Stimulated activated CD4-positive, alpha-beta T cell treated with anti-CD3 and anti-CD28 coated beads, Interleukin-4, amount 100 ng/mL, for 24 hours (primary cell): ENCODE data around the gene OGFOD1.

Experiments used
- DNase-seq: peaks from one replicate; pipeline ENCODE4 v3.0.0-alpha.2; 2020

OGFOD1 gene

DNA sequence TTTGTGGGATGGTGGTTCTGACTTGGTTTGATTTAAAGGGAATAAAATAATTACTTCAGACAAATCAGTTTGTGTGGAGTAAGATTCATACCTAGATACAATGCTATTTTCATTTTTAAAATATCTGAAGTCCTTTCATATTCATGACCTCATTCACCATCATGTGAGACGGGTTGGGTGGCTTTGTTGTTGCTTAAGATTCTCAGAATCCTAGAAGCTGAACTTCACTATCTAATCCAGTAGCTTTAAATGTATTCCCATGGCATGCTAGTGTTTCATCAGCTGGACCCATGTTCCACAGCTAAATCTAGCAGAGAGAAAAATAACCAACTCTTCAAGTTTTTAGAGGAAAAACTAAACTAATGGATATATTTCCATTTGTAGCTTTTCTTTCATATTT is 23.3 kb upstream of the OGFOD1 start:
- no peak for DNase-seq

DNA sequence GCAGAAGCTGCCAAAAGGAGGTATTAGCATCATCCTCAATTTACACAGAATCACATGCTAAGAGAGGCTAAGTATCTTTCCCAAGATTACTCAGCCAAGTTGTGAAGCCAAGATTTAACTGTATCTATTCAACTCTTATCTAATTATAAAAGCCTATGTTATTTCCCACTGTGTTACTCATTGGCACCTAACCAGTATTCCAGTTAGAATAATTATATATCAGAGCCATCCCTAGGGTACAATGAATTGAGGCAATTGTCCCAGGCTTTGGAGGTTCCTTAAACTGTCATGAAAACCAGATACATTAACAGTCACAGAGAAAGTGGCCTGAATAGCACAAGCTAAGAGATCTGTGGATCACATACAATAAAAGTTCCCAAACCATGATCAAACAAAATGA is 15.1 kb upstream of the OGFOD1 start:
- no peak for DNase-seq

DNA sequence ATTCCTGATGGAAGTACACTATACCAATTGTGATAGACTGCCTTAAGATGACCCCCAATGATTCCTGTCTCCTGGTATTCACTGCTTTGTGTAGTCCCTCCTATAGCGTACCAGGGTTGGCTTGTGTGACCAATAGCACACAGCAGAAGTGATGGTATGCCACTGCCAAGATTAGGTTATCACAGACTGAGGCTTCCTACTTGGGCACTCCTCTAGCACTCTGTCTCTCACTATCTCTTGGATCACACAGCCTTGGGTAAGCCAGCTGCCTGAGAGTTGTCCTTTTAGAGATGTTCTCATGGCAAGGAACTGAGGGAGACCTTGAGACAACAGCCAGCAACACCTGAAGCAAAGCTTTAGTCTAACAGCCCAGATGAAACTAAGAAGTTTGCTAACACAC is 13.3 kb upstream of the OGFOD1 start:
- no peak for DNase-seq

DNA sequence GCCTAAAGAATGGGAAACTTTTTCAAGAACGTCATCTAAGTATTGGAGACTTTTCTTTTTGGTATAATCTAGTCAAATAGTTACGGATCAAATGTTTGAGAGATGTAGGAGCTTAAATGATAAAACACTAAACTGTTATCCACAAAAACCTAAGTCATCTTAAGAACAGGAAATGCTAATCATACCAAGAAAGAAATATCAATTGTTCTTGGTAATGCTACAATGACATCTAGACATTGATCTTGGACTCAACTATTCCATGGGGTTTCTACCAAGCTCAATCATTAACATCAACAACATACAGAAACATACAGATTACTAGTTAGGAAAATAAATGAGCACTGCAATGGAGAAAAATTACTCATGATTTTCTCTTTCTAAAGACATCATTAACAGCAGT is 4.1 kb upstream of the OGFOD1 start:
- no peak for DNase-seq

DNA sequence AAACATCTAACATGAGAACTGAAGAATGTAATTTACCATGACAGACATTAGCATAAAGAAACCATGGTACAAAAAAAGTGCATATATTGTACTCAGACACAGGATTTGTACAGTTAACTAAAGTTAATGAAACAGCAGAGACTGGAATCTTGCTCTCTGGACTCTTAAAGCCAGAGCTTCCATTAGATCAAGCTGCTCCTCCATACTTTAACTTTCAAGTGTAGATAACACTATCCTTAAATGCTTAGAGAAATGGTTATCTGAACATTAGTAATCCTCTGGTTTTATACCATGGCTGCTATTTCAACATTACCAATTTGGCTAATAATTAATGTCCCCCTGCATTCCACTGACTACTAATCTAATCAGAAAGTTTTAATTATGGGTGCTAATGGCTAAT is 3.3 kb upstream of the OGFOD1 start:
- no peak for DNase-seq

DNA sequence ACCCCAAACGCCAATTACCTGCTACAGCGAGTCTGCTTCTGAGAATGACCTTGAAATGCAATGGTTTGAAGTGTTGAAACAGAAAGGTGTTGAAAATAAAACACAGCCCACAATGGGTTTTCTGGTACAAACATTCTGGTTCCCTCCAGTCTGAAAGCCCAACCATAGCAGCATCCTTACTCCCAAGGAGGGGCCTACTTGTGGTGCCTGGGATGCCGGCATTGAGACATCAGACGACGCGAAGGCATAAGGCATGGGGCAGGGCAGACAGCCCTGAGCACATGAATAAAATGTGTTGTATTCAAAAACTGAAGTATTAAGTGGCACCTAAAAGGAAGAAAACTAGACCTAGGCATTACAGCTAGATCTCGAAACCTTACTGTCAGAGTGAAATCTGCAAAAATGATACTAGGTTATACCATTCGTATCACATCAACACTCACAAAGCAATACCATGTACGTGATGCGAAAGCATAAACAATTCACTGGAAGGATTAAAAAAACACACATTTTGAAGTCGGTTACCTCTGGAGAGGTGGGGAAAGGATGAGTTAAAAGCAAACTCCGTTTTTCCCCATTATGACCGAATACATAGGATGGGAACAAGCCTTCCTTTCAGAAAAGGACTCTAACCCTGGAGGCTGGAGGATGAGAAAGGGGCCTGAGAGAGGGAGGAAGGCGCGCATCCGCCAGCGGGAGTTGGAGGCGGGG is 924 bp upstream of the OGFOD1 start:
- no peak for DNase-seq

DNA sequence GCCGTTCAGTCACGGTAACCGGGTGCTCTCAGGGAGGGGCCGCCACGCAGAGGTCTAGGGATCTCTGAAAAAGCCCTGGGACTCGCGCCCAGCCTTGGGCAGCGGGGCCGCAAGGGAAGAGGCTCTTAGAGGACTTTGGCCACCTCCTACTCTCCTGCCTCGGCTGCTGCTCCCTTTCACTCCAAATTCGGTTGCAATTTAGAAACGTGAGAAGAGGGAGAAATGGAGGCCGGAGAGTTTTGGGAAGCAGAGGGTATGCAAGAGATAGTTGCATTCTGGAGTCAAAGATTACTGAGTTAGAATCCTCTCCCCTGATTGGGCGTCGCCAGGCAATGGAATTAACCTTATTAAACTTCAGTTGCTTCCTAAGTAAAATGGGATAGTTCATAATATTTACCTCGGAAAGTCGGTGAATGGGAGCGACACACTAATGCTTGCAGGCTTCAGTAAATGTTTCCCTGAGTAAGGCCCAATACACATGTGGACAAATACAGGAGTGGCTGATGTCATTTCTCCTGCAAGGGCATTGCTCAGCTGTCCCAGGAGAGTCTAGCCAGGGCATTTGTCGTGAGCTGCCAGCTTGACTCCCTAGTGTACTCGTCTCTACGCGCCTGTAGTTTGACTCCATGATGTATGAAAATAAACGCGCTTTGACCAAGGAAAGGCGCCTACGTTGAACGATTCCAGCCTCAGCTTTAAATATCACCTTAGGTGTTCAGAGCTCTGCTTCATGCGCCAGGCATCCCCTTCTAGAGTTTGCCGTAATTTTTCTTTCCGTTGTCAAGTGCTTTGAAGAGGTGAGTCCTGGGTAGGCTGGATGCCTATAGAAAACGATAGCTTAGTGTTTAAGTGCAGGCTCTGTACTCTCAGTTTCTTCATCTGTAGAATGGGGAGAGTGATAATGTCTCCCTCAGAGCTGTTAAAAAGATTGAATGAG is 667 bp downstream of the OGFOD1 start:
- DNase-seq = peak; percentile 15

DNA sequence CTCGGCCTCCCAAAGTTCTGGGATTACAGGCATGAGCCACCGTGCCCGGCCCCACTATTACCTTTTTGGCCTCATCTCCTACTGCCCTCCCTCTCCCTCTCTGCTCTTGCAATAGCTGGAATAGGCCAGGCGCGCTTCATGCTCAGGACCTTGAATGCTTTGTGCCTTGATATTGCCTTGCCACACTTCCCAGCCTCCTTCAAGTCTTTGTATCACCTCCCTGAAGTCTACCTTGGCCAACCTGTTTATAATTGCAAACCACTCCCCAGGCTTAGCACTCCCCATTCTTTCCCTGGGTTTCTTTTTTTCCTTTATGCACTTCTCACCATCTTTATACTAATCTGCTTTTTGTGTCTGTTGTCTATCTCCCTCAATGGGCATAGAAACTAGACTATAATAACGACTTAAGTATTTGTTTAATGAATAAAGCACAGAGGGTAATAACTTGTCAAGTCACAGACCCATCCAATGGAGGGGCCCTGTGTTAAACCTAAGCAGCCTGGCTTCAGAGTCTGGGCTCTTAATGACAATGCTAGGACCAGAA is 6.6 kb downstream of the OGFOD1 start:
- no peak for DNase-seq

DNA sequence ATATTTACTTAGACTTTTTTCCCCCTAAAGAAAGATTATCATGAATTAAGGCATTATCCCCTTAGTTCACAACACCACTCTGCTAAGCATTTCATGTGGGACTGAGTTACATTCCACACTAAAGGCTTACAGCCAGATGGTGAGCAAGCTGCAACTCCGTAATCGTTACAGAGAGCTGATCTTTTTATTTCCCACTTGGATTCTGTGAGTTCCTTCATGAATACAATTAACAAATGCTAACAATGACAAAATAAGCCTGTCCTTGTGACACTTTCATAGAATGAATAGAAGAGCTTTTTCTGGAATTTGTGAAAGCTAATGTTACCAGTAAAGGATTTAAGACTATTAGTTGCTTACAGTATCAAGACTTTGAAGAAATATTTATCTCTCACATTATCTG is 8.7 kb downstream of the OGFOD1 start:
- DNase-seq = no peak

DNA sequence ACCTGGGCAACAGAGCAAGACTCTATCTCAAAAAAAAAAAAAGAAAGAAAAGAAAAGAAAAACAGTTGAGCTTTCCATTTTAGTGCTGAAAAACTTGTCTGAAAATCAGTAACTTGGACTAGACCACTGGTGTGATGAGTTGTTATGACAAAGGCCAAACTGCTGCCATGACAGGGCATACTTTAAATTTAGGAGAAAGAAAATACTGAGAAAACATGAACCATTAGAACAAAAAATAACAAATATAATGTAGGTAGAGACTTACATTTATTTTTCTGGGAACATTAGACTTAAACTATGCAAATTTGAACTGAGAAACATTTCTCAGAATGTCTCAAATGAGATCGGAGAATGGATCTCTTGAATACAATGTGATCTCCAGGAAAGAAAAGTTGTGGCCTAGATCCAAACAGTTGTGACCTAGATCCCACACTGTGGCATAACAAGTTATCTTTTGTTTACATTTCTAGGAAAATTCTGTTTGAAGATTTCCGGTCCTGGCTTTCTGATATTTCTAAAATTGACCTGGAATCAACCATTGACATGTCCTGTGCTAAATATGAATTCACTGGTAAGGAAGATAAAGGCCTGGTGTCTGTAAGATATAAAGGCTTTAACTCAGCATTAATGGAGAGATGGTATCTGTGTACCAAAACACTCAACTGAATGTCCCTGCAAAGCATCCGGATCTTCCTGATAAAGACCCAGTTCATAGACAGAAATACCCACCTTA is 10.9 kb downstream of the OGFOD1 start:
- DNase-seq = no peak

DNA sequence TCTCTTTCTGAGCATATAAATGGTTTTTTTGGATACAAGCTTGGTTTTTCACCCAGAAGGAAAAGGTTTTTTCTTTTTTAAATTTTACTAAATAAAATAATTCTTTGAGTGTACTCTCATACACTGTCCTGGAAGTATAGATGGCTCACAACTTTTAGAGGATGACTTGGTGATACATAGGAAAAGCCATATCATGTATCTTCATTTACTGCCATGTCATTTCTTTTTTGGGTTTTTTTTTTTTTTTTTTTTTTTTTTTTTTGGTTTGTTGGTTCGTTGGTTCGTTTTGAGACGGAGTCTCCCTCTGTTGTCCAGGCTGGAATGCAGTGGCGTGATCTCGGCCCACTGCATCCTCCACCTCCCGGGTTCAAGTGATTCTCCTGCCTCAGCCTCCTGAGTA is 11.8 kb downstream of the OGFOD1 start:
- no peak for DNase-seq

DNA sequence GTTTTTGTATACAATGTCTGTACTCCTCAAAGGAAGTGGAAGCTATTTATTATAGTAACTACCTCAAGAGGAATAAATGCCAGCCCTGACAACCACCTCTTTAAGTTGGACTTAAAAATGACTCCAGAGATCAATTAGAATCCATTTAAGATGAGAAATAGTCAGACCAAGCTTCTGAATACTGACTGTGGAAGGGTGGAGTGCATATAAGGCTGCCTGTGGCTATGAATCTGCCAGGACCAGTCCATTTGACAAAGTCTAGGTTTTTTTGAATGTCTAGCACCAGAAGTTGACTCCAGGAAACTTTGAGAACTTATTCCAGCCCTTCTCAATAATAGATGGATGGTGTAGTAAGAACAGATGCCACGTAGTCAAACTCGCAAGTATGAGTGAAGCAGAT is 15.0 kb downstream of the OGFOD1 start:
- no peak for DNase-seq

DNA sequence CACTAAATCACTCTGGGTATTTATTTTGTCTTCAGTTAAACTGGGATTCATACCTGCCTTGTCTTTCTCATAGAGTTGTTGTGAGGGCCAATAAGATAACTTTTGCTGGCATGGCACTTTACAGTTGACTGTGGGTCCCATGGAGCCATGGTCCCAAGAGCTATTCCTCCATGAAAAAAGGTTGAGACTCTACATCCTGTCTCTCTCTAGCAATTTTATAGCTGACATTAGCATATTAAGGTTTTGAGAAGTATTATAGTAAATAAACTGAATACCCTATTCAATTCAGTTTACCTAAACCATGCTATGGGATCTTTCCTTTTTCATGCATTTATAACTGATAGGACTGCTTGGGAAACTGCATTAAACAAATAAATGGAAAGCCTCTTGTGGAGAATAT is 17.4 kb downstream of the OGFOD1 start:
- DNase-seq = no peak

DNA sequence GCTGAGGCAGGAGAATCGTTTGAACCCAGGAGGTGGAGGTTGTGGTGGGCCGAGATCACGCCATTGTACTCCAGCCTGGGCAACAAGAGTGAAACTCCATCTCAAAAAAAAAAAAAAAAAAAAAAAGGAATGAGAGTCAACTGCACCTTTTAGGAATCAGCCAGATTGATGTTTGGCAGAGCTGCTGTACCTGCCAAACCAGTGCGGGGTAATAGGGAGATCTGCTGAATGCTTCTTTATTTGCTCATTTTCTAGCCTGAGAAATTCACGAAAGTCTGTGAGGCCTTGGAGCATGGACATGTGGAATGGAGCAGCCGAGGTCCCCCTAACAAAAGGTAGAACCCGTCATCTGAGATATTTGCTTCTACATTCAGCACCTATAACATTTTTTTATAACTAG is 18.4 kb downstream of the OGFOD1 start:
- DNase-seq = no peak

DNA sequence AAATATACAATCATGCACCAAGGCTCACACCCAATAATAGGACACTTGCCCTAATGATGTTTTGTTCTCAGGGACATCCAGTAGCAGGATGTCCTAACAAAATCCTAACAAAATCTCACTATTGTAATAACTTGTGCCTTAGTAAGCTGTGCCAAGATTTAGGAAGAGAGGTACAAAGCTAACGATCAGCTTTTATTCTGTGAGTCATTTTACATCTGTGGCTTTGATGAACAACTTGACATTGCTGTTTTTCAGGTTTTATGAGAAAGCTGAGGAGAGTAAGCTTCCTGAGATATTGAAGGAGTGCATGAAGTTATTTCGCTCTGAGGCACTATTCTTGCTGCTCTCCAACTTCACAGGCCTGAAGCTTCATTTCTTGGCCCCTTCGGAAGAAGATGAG is 18.9 kb downstream of the OGFOD1 start:
- DNase-seq = no peak

DNA sequence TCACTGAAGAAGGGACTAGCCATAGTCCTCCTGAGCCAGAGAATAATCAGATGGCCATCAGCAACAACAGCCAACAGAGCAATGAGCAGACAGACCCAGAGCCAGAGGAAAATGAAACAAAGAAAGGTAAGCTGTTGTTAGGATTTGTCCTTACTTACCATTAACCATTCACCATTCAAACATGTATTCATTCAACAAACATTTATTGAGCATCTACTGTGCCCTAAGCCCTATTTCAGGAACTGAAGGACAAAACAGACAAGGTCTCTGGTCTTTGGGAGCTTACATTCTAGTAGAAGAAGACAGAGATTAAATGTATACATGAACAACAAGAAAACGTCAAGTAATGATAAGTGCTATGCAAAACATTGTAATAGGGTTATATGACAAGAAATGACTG is 19.3 kb downstream of the OGFOD1 start:
- no peak for DNase-seq

DNA sequence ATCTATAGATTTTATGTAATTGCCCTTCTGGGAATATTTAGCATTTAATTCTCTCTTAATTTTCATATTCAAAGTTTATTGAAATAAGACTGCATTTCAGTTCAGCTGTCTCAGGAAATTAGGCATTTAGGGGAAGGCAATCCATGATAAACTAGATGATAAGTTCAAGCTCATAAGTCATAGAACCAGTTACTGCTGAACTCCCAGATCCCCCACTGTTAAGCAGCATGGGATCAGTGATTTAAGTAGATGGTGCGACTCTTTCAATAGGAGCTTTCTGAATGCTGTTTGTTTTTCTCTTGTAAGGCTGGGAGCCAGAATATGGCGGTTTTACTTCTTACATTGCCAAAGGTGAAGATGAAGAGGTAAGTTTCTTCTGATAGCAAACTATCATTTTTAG is 23.8 kb downstream of the OGFOD1 start:
- DNase-seq = no peak

DNA sequence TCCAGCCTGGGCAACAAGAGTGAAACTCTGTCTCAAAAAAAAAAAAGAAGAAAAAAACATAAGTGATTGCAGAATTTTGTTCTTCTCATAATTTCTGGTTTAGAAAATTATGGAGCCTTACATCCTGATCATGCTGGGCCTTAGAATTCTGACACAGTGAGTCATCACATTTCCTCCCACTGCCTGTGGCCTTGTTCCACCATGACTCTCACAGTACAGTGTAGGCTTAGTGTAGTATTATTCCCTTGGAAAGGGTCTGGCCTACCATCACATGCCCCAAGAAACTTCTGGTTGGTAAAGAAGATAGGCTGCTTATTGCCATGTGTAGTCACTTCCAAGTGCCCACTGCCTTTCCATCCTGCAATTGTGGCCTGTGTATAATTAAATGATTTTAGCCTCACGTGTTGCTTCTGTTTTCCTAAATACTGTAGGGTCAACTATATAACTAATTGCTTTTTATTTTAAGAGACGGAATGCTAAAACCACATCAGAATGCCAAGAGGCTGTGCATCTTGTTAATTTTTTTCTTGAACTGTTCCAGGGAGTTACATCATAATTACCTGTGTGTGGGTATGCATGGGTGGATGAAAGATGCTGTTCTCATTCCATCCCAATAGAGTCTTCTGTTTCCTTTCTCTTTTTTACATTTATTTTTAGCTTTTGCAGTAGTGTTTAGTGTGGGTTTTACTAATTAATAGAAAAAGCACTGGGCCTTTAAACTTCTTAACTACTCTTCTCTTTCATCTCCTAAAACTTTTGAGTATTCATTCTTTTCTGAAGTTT is 25.9 kb downstream of the OGFOD1 start:
- DNase-seq = peak; percentile 11

DNA sequence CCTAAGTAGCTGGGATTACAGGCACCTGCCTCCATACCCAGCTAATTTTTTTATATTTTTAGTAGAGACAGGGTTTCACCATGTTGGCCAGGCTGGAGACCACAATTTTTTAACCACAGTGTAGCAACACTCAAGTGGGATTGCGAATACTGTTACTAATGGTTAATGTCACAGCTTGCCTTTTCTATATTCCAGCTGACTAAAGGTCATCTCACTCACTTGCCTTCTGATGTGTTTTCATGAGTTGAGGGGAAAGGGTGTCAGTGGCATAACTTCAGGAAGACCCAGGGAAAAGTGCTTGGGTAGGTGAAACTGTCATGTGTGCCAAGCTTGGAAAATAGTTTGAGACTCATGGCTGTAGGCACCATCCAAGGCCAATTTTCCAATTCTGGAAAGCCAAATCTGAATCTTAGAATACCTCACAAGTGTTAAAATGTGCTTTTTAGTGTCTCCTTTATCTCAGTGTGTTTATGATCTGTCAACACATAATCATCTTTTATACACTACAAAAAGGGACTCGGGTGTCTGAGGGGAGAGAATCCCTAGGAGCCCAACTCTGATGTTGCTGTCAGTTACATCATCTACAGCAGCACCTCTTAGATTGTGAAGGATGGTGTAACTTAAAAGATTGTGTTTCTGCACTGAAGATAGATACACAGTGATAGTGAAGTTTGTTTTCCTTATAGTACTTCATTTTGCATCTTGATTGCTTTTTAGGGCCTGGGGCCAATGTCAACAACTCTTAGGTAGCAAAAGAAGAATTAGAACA is 27.1 kb downstream of the OGFOD1 start:
- no peak for DNase-seq

DNA sequence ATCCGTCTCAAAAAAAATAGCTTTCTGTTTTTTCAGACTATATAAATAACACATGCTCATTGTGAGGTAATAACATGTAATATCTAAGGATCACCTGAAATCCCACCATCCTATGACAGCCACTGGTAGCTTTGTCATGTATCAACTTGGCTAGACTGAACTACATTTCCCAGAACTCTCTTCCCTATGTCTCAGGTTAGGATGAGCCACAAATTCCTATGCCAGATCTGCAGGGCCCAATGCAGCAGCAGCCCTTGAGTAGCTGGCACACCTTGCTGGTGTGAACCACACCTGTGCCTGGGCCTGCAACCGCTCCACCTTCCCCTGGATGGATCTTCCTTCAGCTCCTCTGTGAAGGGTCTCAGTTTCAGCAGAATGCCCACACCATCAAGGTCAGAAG is 28.1 kb downstream of the OGFOD1 start:
- no peak for DNase-seq

DNA sequence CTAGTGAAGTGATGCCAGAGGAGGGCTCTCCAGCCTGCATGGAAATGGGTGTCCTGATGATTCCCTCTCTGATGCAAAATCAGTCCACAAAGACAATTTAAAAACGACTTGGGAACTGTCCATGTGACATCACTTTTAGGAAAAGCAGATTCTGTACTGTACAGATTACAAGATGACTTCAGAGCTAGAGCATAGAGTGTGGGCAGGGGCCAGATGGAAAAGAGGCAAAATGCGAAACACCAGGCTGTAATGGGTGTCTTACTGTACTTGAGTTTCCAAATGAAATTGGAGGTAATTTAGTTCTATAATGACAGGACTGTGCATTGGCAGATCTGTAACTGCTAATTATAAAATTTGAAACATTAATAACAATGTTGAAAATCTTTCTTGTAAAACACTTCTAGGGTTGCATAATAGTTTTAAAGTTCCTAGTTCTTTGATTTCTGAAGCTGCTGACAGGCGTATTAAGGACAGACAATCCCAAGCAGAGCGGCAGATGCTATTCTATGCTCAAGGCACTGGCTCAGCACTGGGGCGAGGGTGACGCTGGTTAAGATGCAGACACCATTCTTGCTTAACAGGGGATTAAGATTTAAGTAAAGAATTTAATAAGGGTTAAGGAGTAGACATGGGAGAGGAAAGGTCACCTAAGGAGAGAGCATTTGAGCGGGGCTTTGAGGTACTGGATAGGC is 29.6 kb downstream of the OGFOD1 start:
- no peak for DNase-seq
